Epithelial cell of proximal tubule (primary cell): ENCODE measurements around the gene CLEC18C. TPM values are rescaled to one million over a fixed set of nuclear protein-coding genes. Genes with fewer than 3 reads are reported as not detected.
"Not testable (repeated sequence)": the region's sequence is repeated elsewhere in the genome, so short reads cannot be mapped to it uniquely, and the experiment has no call there.

Source experiments
- DNase-seq: peaks from one replicate; pipeline ENCODE4 v3.0.0-alpha.2; 2011; ENCODE audit warnings: low read depth
- H3K4me3 ChIP-seq: 2 replicates; pipeline ENCODE4 v1.5.1; 2011; ENCODE audit warnings: low read depth, mild to moderate bottlenecking, low read length
- CTCF ChIP-seq: conservative IDR thresholded peaks from 2 replicates; pipeline ENCODE4 v1.5.1; 2012; ENCODE audit warnings: low read depth, mild to moderate bottlenecking, low read length
- total RNA-seq: library from RNA; depleted of rRNA; stranded (reverse); fragments of >200 nt; gene quantifications from 2 replicates; pipeline ENCODE4 v1.2.3, GENCODE V29; 2015

Gene CLEC18C
- total RNA-seq: 1.2 and 2.5 TPM in 2 replicates

GRCh38 chr16:70173212-70173837, at the start of gene CLEC18C:
CLEC18C (plus strand) TSS chr16:70173787; CDS start chr16:70174279, 492 bp downstream.
- not testable (repeated sequence) for H3K4me3 ChIP-seq, DNase-seq

- not testable (repeated sequence) for DNase-seq, H3K4me3 ChIP-seq
Observed at GRCh38 chr16:70123822-70124221, 49.8 kb upstream of the CLEC18C start.

GRCh38 chr16:70126226-70126625, 47.4 kb upstream of the CLEC18C start:
- not testable (repeated sequence) for DNase-seq, H3K4me3 ChIP-seq

GRCh38 chr16:70127706-70128105, 45.9 kb upstream of the CLEC18C start:
- H3K4me3 ChIP-seq, DNase-seq: not testable (repeated sequence)

- DNase-seq, H3K4me3 ChIP-seq: not testable (repeated sequence)
Observed at GRCh38 chr16:70128844-70129243, 44.7 kb upstream of the CLEC18C start.

GRCh38 chr16:70135796-70136195, 37.8 kb upstream of the CLEC18C start:
- not testable (repeated sequence) for H3K4me3 ChIP-seq, DNase-seq

GRCh38 chr16:70136595-70136994, 37.0 kb upstream of the CLEC18C start:
- not testable (repeated sequence) for H3K4me3 ChIP-seq, DNase-seq

- not testable (repeated sequence) for DNase-seq, H3K4me3 ChIP-seq
Observed at GRCh38 chr16:70142739-70143138, 30.8 kb upstream of the CLEC18C start.

- not testable (repeated sequence) for DNase-seq, H3K4me3 ChIP-seq
Observed at GRCh38 chr16:70143231-70143895, 30.2 kb upstream of the CLEC18C start.

- not testable (repeated sequence) for DNase-seq, H3K4me3 ChIP-seq
Observed at GRCh38 chr16:70147853-70148252, 25.7 kb upstream of the CLEC18C start.

GRCh38 chr16:70148453-70148852, 25.1 kb upstream of the CLEC18C start:
- DNase-seq, H3K4me3 ChIP-seq: not testable (repeated sequence)

- DNase-seq, H3K4me3 ChIP-seq: not testable (repeated sequence)
Observed at GRCh38 chr16:70149296-70149695, 24.3 kb upstream of the CLEC18C start.

GRCh38 chr16:70151391-70151790, 22.2 kb upstream of the CLEC18C start:
- no peak for DNase-seq
- TF ChIP-seq CTCF: no peak
- no peak overlapping the region for H3K4me3 ChIP-seq

GRCh38 chr16:70151941-70152509, 21.6 kb upstream of the CLEC18C start:
- TF ChIP-seq CTCF: no peak
- no peak for DNase-seq
- H3K4me3 ChIP-seq: no peak overlapping the region
